GM12891 (cell line): ENCODE measurements around the gene SMIM5.

ENCODE experiments used
- POLR2A ChIP-seq: IDR thresholded peaks from 2 replicates; pipeline ENCODE4 v1.6.1; 2011; ENCODE audit warnings: low read depth, low read length, control low read depth
- POLR2AphosphoS5 ChIP-seq: IDR thresholded peaks from 2 replicates; pipeline ENCODE4 v1.6.1; 2011; ENCODE audit warnings: low read depth, low read length, control low read depth
- TAF1 ChIP-seq: IDR thresholded peaks from 2 replicates; pipeline ENCODE4 v1.6.1; 2011; ENCODE audit warnings: low read depth, low read length, control low read depth

- TF ChIP-seq POLR2AphosphoS5 (no peak), POLR2A (no peak), TAF1 (no peak)
Measured at GRCh38 chr17:75634754-75635609, 1.7 kb downstream of the SMIM5 start.
